ENCODE measurements around the gene ARTN.

- TF ChIP-seq POLR2A (IDR thresholded peaks at IDR 0.05) (no peak), CTCF (IDR thresholded peaks at IDR 0.05) (no peak)
Observed at GRCh38 chr1:43975249-43975961, 41.8 kb downstream of the ARTN start.
